GM19463 (cell line): ENCODE measurements around the gene BMAL1.
"Not testable (repeated sequence)": the region's sequence is repeated elsewhere in the genome, so short reads cannot be mapped to it uniquely, and the experiment has no call there.

Experiments used
- ATAC-seq: cut with Tn5 transposase; IDR thresholded peaks from one replicate; pipeline ENCODE4 v1.9.1; 2021; ENCODE audit warnings: mild to moderate bottlenecking, moderate library complexity; ENCODE audit not compliant: unreplicated experiment

The BMAL1 gene

GRCh38 chr11:13277768-13278608, at the start of gene BMAL1:
Gene BMAL1 (plus strand): TSS chr11:13277790. CDS start chr11:13354309, 76,519 bp downstream.
- peak; percentile 20 for ATAC-seq

GRCh38 chr11:13228572-13228971, 49.0 kb upstream of the BMAL1 start:
- no peak for ATAC-seq

DNA sequence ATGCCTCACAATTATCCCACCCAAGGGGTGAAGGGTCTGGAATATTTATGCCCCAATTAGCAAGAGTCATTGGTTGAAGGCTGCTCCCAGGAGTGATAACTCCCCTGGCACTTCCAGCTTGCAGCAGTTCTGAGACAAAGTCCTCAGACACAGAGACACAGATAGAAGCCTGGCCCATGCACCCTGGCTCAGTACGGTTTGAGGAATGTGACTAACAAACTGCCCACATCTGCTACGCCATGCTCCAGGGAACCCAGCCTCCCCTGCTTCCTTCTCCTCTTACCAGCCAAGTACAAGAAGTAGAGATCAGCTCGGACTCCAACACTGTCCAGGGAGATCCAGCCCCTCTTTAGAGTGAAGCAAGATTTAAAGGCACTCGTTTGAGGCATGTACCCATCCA, 48.5 kb upstream of the BMAL1 start:
- ATAC-seq = no peak

DNA sequence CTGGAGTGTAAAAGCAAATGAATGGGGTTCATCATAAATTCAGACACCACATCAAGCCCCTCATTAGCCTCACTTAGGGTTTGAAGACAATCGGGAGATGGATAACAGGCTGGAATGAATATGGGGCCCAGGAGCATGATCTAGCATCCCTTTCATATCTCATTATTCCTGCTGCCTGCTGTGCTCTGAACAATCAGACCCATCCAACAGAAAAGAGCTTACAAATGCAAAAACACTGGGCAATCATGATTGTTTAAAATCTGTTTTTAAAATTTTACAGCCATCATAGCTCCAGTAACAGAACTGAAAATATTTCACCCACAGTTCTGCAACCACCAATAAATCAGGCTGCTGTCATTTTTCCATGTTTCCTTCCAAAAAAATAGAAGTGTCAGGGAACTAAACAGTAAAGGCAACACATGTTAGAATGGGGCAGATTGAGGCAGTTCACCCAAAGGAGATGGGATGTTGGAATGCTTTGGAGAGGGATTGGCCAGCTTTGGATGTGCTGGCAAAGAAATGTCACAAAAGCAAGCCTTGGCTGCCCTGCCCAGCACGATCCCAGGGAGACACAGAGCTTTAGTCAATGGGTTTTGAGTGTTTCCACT, 47.8 kb upstream of the BMAL1 start:
- ATAC-seq = no peak

DNA sequence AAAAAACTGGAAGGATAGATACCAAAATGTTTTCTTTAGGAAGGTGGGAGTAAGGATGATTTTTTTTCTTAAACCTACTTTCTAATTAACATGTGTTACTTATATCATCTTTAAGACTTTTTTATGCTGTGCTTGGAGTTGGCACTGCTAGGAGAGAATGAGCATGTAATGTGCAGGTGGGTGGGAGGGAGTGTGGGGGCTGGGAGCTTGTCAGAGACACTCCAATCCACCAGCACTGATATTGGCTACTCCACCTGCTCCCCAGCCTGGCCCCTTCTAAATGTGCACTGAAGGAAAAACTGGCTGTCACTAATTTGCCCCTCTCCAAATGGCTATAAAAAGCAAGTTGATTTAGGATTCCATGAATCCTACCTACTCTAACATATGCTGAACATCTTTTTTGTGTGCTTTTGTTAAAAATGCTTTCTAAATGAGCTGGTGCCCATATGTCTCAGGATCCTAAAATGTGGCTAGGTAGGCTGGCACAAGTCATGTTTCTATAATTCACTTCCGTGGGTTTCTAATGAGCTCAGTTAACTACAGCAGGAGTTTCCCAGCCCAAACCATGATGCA, 44.3 kb upstream of the BMAL1 start:
- no peak for ATAC-seq

DNA sequence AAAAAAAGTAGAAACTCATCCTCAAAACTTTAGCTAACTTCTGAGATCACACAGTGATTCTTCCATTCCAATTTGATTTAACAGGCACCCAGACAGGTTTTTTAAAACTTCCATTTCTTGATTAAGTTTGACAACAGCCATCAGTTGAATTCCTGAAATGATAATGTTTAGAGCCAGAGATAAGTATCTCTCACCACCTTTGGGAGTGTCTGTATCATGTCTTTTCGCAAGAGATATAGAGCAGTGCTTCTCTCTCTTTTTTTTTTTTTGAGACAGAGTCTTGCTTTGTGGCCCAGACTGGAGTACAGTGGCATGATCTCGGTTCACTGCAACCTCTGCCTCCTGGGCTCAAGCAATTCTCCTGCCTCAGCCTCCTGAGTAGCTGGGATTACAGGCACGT, 41.7 kb upstream of the BMAL1 start:
- ATAC-seq = no peak

DNA sequence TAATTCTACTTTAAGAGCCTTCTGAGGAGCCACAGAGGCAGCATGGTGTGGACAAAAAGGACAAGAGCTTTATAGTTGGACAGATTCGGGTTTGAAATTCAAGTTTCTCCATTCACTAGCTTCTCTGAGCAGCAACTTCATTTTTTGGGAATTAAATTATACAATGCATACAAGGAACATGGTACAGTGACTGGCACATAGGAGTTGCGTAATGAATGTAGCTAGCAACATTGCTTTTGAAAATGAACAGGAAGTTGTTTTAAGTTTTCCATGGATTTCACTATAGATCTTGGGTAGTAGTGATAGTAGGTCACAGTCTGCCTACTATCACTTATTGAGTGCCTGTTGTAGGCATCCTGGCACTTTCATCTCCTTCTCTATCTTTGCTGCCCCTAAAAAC, 41.0 kb upstream of the BMAL1 start:
- no peak for ATAC-seq

DNA sequence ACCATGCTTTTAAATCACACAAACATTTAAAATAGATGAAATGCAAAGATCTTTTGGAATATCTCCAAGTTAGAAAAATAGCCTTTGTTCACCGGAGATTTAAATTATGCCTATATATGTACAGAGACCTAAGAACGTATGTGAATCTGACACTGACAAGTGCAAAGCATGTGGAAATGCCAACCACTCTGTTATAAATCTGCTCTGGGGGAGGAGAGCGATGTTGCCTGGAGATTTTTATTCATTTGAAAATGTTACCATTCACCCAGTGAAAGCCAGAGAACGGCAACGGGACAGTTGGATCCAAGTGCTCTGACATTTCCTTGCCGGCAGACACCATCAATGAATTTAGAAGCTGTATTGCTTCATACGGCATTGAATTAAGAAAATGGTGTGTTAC, 39.8 kb upstream of the BMAL1 start:
- ATAC-seq = no peak

DNA sequence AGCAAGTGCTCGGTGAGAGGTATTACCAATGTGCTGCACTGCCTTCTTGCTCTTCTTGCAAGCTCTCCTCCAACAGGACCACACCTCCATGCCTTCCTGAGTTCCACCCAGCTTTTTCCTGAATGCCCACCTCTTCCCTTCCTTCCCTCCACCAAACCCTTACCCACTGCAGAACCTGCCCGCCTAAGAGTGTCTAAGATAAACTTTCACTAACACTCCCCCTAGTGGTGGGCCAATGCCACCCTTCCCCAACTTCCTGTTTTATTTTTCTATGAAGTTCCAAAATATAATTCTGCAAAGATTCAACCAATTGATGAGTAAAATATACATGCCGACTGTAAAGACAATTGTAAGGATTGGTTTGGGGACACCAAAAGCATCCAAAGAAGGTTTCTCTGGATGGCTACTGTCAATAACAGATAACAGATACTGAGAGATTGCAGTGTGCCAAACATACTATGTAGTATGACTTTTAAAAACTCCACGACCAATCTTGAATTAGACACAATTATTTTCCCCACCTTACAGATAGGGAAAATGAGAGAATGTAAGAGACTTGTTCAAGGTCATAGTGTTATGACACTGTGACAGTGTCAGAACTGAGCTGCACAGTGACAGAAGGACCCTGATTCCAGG, 38.6 kb upstream of the BMAL1 start:
- ATAC-seq = peak; percentile 56

DNA sequence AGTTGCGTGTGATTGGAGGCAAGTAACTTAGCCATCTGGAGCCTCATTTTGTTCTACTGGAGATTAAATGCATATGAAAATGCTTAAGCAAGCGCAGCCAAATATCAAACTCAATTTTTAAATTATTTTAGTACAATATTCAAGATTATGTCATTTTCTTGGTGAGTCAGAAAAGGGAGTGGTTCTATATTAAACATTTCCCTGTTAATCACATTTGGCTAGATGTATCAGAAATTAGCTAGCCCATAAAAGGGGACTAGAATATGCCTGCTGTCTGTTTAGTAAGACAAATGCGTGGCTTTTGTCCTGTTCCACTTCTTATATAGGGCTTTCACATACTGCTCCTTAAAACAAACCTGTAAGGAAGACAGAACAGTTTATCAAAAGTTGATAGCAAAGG, 35.0 kb upstream of the BMAL1 start:
- no peak for ATAC-seq

GRCh38 chr11:13247606-13248296, 29.8 kb upstream of the BMAL1 start:
- ATAC-seq = no peak

- no peak for ATAC-seq
These were observed 28.4 kb upstream of the BMAL1 start for GRCh38 chr11:13249177-13249576.

GRCh38 chr11:13249992-13250391, 27.6 kb upstream of the BMAL1 start:
- ATAC-seq = no peak

DNA sequence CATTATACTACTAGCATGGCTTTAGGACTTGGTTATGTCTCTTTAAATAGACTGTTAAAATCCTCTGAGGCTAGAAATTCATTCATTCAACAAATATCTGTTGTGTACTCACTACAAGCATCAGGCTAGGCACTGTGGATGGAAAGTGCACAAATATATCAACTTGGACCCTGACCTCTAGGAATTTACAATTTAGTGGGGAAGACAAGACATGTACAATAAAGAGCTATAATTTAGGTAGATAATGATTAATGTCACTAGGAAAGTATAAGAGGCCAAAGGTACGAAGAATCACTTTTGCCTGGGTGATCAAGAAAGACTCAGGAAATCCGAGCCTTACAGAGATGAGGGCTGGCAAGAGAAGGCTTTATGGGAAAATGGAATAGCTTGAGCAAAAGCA, 25.6 kb upstream of the BMAL1 start:
- no peak for ATAC-seq

GRCh38 chr11:13252438-13252837, 25.2 kb upstream of the BMAL1 start:
- no peak for ATAC-seq

DNA sequence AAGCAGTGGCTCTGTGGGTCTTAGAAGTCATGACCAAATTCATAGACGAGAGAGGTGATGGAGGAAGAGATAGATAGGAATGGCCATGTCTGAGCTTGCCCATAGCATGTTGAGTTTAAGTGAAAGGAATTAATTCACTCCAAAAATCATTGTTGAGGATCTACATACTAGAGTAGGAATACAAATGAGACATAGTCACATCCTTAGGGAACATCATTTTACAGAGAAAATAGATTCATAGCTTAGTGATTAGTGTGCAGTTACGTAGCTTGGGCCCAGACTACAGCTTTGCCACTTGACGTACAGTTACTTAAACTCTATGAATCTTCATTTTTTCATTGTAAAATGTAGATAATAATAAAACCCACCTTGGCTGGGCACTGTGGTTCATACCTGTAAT, 21.4 kb upstream of the BMAL1 start:
- no peak for ATAC-seq

DNA sequence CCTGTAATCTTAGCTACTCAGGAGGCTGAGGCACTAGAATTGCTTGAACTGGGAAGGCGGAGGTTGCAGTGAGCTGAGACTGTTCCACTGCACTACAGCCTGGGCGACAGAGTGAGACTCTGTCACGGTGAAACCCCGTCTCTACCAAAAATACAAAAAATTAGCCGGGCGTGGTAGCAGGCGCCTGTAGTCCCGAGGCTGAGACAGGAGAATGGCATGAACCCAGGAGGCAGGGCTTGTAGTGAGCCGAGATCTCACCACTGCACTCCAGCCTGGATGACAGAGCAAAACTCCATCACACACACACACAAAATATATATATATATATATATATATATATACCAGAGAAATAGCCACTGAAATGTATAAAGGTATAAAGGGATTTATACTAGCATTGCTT, 19.5 kb upstream of the BMAL1 start:
- not testable (repeated sequence) for ATAC-seq

GRCh38 chr11:13258855-13259254, 18.7 kb upstream of the BMAL1 start:
- no peak for ATAC-seq

DNA sequence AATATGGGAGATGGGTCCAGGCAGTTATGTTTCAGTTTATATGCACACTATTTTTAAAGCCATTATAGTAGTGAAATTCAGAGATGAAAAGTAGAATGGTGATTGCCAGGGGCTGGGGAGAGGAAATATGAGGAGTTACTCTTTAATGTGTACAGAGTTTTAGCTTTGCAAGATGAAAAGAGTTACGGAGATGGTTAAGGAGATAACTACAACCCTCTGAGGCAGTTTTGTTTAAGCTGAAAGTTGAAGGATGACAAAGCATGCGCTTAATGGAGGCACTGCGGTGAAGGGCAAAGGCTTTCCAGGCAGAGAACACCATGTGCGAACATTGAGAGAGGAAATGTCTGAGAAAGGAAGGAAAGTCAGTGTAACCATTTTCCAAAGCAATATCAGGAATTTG, 18.2 kb upstream of the BMAL1 start:
- ATAC-seq = no peak

GRCh38 chr11:13260201-13260962, 17.2 kb upstream of the BMAL1 start:
- no peak for ATAC-seq
